ENCODE results near the gene ACSF3. TPM values are rescaled to one million over a fixed set of nuclear protein-coding genes. Genes with fewer than 3 reads are reported as not detected.

The ACSF3 gene
- total RNA-seq, 1 experiment from 2014 or later: 74.5 TPM

- Histone ChIP-seq H3K4me2 (ENCODE audit: low read length) (no peak overlapping the region), H3K9me2 (ENCODE audit: insufficient read depth) (no peaks in the 10 kb centered on the region), H3K27ac (ENCODE audit: low read depth, low read length) (no peak overlapping the region; the same call in 1 of the 2 replicates), H4K20me1 (ENCODE audit: insufficient read depth) (no peaks in the 10 kb centered on the region), H2AFZ (ENCODE audit: low read depth, low read length, poor library complexity, severe bottlenecking) (no peak overlapping the region), H3K4me1 (ENCODE audit: control insufficient read depth in 1 of 2, insufficient read depth in 2 of 2, low read length in 2 of 2) (peaks cover 0 to 27% of the 10 kb centered on the region in 2 experiments; a peak in 2 of 4 replicates), H3K4me3 (replicated peaks in 1 of 2; ENCODE audit: low read depth in 1 of 2, low read length in 2 of 2) (no peak overlapping the region), H3K79me2 (ENCODE audit: insufficient read depth, low read length) (no peaks in the 10 kb centered on the region), H3K36me3 (ENCODE audit: control insufficient read depth in 1 of 2, insufficient read depth in 2 of 2, low read length in 2 of 2) (no peaks in the 10 kb centered on the region), H3K27me3 (ENCODE audit: insufficient read depth, low read length) (no peaks in the 10 kb centered on the region), H3K9ac (ENCODE audit: low read length) (no peak overlapping the region), H3K9me3 (ENCODE audit: control insufficient read depth in 1 of 2, insufficient read depth in 1 of 2, low read depth in 1 of 2, low read length in 2 of 2) (no peaks in the 10 kb centered on the region)
- BruUV-seq (replicated peaks): no TSS peak
- ChIA-PET CTCF (no interaction called here), RAD21 (ENCODE audit: low non-redundant PET in 1 of 2, low total read pairs in 2 of 2, uncharacterized antibody in 2 of 2, unreplicated experiment in 2 of 2) (no interaction called here), POLR2A (no interaction called here)
- TF ChIP-seq SRF (IDR thresholded peaks at IDR 0.05; ENCODE audit: low read depth): no peak
- TF ChIP-seq EZH2phosphoT487 (IDR thresholded peaks at IDR 0.05; ENCODE audit: borderline replicate concordance): no peak
- TF ChIP-seq ZNF274 (IDR thresholded peaks at IDR 0.05; ENCODE audit: low read depth, low read length): no peak
- no peak for TF ChIP-seq SP1 (IDR thresholded peaks at IDR 0.05; ENCODE audit: low read depth)
- TF ChIP-seq, protein P1, sequence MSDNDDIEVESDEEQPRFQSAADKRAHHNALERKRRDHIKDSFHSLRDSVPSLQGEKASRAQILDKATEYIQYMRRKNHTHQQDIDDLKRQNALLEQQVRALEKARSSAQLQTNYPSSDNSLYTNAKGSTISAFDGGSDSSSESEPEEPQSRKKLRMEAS (IDR thresholded peaks at IDR 0.05): no peak
- TF ChIP-seq ZFX (IDR thresholded peaks at IDR 0.05): no peak
- no peak for TF ChIP-seq CEBPB (IDR thresholded peaks at IDR 0.05; ENCODE audit: low read depth)
- no peak for TF ChIP-seq POLR2A (IDR thresholded peaks at IDR 0.05; ENCODE audit: borderline replicate concordance, extremely low read depth, insufficient read depth, insufficient read length)
- TF ChIP-seq ZBTB33 (IDR thresholded peaks at IDR 0.05; ENCODE audit: extremely low read depth, insufficient replicate concordance, low read length): no peak
- TF ChIP-seq, protein P2, sequence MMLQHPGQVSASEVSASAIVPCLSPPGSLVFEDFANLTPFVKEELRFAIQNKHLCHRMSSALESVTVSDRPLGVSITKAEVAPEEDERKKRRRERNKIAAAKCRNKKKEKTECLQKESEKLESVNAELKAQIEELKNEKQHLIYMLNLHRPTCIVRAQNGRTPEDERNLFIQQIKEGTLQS (IDR thresholded peaks at IDR 0.05): no peak
- TF ChIP-seq, protein P3, sequence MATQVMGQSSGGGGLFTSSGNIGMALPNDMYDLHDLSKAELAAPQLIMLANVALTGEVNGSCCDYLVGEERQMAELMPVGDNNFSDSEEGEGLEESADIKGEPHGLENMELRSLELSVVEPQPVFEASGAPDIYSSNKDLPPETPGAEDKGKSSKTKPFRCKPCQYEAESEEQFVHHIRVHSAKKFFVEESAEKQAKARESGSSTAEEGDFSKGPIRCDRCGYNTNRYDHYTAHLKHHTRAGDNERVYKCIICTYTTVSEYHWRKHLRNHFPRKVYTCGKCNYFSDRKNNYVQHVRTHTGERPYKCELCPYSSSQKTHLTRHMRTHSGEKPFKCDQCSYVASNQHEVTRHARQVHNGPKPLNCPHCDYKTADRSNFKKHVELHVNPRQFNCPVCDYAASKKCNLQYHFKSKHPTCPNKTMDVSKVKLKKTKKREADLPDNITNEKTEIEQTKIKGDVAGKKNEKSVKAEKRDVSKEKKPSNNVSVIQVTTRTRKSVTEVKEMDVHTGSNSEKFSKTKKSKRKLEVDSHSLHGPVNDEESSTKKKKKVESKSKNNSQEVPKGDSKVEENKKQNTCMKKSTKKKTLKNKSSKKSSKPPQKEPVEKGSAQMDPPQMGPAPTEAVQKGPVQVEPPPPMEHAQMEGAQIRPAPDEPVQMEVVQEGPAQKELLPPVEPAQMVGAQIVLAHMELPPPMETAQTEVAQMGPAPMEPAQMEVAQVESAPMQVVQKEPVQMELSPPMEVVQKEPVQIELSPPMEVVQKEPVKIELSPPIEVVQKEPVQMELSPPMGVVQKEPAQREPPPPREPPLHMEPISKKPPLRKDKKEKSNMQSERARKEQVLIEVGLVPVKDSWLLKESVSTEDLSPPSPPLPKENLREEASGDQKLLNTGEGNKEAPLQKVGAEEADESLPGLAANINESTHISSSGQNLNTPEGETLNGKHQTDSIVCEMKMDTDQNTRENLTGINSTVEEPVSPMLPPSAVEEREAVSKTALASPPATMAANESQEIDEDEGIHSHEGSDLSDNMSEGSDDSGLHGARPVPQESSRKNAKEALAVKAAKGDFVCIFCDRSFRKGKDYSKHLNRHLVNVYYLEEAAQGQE (IDR thresholded peaks at IDR 0.05; ENCODE audit: low read depth): no peak
- TF ChIP-seq YY1 (IDR thresholded peaks at IDR 0.05; ENCODE audit: extremely low read depth, insufficient replicate concordance, low read depth, low read length): no peak
- TF ChIP-seq EGR1 (IDR thresholded peaks at IDR 0.05; ENCODE audit: low read depth): no peak
- no peak for TF ChIP-seq EZH2 (IDR thresholded peaks at IDR 0.05)
- TF ChIP-seq ELF1 (IDR thresholded peaks at IDR 0.05; ENCODE audit: borderline replicate concordance, low read depth): no peak
- TF ChIP-seq FOSL1 (IDR thresholded peaks at IDR 0.05; ENCODE audit: low read depth): no peak
- intact Hi-C loops (cut with micrococcal nuclease): no loop called here
- no peak for DNase-seq (ENCODE audit: low read depth, low spot score)
- no peak for ATAC-seq
These were observed 96.7 kb downstream of the ACSF3 start for GRCh38 chr16:89190150-89190958.
